GM19099 (cell line): ENCODE results near the gene SLC35D3.

ENCODE experiments used
- POLR2A ChIP-seq: IDR thresholded peaks from 3 replicates; pipeline ENCODE4 v1.6.1; 2011; ENCODE audit warnings: low read depth; ENCODE audit not compliant: insufficient read length; ENCODE audit errors: extremely low read depth

Gene SLC35D3

DNA sequence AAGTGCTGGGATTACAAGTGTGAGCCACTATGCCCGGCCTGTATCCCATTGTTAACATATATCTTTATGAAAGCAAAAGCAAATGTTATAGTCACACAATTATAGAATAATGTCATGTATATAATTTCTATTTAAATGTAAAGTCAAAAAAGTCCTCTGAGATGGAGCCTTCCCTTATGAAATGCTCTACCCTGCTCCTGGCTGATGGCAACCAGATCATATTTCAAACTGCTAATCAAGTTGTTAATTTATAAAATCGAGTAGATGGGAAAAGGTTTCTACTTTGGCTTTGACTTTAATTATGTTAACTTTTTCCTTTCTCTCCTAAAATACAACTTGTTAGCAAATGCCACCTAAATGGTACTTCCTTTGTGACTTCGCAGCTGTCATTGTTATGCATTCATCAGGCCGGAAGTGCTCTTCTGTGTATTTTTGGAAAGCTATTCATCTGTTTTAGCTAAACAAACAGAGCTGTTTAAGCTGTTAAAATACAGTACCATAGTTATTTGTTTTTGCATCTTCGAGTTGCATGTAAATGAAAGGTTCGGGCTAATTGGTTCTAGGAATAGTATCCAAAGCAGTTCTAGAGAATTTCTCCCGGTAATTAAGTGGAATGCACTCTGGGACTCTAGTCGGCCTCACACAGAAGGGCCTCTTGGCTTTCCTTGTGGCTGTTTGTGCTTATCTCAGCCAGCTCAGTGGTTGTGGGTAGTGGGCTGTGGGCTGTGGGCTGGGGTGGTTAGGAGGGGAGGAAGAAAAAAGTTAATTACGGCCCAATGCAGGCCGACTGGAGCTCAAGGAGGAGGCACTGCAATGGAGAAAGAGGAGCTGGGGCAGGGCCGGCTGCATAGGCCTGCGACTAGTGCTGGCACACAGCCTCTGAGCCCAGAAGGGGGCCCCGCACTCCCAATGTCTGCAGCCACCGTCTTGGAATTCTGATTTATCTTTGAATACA, 34.8 kb downstream of the SLC35D3 start:
- TF ChIP-seq POLR2A: no peak

- no peak for TF ChIP-seq POLR2A
Measured at GRCh38 chr6:136958168-136958567, 36.1 kb downstream of the SLC35D3 start.

- no peak for TF ChIP-seq POLR2A
Measured at GRCh38 chr6:136959471-136959891, 37.4 kb downstream of the SLC35D3 start.

DNA sequence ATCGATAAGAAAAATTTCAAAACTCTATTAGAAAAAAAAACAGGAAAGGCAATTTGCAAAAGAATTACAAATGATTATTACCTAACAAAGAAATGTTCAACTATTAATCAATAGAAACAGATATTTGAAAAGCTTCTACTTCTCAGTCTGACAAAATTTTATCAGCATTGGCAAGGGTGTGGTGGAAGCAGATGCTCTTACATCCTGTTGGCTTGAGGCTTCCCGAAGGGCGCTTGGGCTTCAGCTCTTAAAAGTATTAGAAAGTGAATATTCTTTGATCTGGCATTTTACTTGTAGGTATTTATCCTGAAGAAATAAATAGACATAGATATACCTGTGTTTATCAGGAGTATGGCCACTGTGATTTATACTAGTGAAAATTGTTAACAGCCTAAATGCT, 38.7 kb downstream of the SLC35D3 start:
- no peak for TF ChIP-seq POLR2A

DNA sequence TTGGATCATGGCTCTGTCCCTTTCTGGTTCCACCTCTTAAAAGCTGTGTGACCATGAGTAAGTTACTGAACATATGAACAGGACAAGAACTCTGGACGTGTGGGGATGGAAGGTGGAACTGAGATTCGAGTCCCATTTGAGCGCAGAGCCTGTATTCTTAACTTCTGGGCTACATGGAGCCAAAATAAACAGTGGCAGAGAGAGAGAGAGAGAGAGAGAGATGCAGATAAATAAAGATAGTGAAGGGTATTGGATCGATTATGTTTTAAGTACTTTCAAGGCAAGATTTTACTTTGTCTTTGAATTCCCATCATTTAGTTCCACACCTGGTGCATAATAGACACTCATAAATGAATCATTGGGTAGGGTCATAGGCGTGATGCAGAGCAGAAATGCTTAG, 39.7 kb downstream of the SLC35D3 start:
- no peak for TF ChIP-seq POLR2A

GRCh38 chr6:136962661-136963060, 40.6 kb downstream of the SLC35D3 start:
- no peak for TF ChIP-seq POLR2A

DNA sequence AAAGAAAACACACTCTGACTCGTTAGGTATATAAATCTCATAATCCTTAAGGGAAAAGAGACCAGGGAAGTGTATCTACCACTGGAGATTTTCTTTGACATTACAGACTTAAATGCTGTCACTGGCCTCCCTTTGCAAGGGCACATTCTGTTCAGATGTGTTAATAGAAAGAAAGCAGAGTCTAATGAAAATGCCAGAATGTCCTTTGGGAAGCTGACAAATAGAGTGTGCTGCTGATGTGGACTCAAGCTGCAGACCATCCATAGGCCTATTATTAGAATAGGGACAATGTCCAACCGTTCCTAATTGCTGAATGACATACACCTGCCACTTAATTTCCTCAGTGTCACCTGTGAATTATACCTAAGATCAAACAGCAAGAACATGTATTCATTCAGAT, 41.2 kb downstream of the SLC35D3 start:
- no peak for TF ChIP-seq POLR2A

DNA sequence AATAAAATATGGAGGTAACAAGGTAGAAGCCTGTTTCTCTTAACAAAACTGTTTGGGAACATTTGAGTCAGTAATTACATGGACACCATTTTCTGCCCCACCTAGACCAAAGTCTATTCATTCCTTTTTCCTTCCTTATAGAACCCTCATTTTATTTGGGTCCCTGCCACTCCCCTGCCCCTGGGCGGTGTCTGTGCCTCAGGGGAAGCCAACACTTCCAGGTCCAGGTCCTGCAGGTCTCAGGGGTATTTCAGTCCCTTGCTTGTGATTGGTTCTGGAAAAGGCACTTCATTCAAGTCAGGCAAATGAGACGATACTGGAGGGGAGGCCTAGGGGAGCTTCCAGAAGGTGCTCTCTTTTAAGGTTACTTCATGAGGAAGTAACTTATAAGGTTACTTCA, 42.3 kb downstream of the SLC35D3 start:
- no peak for TF ChIP-seq POLR2A

- TF ChIP-seq POLR2A: no peak
Measured at GRCh38 chr6:136967876-136968752, 46.0 kb downstream of the SLC35D3 start.

- TF ChIP-seq POLR2A: no peak
Measured at GRCh38 chr6:136968837-136969236, 46.7 kb downstream of the SLC35D3 start.

GRCh38 chr6:136969433-136969832, 47.3 kb downstream of the SLC35D3 start:
- no peak for TF ChIP-seq POLR2A

DNA sequence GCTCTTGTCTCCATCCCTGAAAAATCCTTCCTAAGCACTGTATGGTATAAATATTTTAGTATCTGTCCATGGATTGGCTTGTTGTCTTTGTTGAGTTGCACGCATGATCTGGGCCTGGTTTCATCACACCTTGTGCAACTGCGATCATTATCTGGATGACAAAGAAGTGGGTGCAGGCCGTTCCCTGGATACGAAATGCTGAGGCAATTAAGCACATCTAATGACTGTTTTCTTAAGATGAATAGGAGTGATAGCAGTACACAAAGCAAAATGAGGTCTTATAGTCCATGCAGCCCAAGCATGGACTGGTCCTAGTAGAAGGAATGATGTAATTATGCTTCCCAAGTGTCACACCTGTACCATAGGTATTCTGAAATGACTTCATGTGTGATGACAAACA, 47.8 kb downstream of the SLC35D3 start:
- no peak for TF ChIP-seq POLR2A

DNA sequence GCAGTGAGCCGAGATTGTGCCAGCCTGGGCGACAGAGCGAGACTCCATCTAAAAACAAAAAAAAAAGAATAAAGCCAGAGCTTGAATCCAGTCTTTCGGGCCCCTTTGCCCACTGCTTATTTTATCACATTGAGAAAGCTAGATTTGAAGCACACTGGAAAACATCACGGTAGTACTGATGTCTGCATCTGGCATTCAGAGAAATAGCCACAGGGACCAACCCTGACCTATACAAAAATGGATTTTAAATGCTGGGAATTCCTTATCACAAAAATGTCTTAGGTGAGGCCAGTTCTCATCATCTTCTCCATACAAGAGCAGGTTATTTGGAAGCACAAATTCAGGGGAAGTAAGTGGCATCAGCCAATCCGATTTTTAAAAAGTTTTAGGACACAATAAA, 49.5 kb downstream of the SLC35D3 start:
- TF ChIP-seq POLR2A: no peak
